SU-DHL-6 (cell line): ENCODE data around the gene SPRTN.

ENCODE experiments used
- H2AFZ ChIP-seq: fragments of 200-600 bp; sonication (generic); 2 replicates; pipeline ENCODE4 v1.6.1; 2014; ENCODE audit warnings: low read depth, mild to moderate bottlenecking, moderate library complexity, mixed read lengths, antibody characterized with exemption, low read length; ENCODE audit not compliant: severe bottlenecking
- H3F3A ChIP-seq: fragments of 200-600 bp; shearing (Covaris generic); 2 replicates; pipeline ENCODE4 v1.6.0; 2016; ENCODE audit warnings: antibody characterized with exemption, mild to moderate bottlenecking; ENCODE audit not compliant: insufficient read depth
- H3K27ac ChIP-seq: fragments of 200-600 bp; sonication (generic); 2 replicates; pipeline ENCODE4 v1.5.1; 2016; ENCODE audit warnings: low read depth, mild to moderate bottlenecking, low read length, moderate library complexity, mixed read lengths
- H3K27me3 ChIP-seq: fragments of 200-600 bp; sonication (generic), shearing (Covaris generic); 2 replicates; pipeline ENCODE4 v1.6.0; 2014; ENCODE audit warnings: mild to moderate bottlenecking, low read length
- H3K36me3 ChIP-seq: fragments of 200-600 bp; sonication (generic); 2 replicates; pipeline ENCODE4 v1.6.1; 2014; ENCODE audit warnings: mild to moderate bottlenecking, low read length, mixed read lengths
- H3K4me2 ChIP-seq: fragments of 300-600, 200-600 bp; shearing (Covaris generic), sonication (generic); 2 replicates; pipeline ENCODE4 v1.6.0; 2014; ENCODE audit warnings: low read length, low read depth, mild to moderate bottlenecking; ENCODE audit not compliant: poor library complexity, severe bottlenecking
- H3K4me3 ChIP-seq: fragments of 200-600 bp; sonication (generic); 2 replicates; pipeline ENCODE4 v1.5.1; 2014; ENCODE audit warnings: antibody characterized with exemption, low read length, mild to moderate bottlenecking, mixed read lengths; ENCODE audit not compliant: insufficient read depth, poor library complexity, severe bottlenecking
- H3K79me2 ChIP-seq: fragments of 200-600 bp; sonication (generic); 2 replicates; pipeline ENCODE4 v1.6.1; 2014; ENCODE audit warnings: mild to moderate bottlenecking, low read length, moderate library complexity; ENCODE audit not compliant: insufficient read depth
- H3K9ac ChIP-seq: fragments of 200-600 bp; sonication (generic); 2 replicates; pipeline ENCODE4 v1.7.0; 2014; ENCODE audit warnings: mild to moderate bottlenecking, low read length
- H3K9me2 ChIP-seq: fragments of 200-600 bp; sonication (generic); replicated peaks from 2 replicates; pipeline ENCODE4 v1.6.1; 2014; ENCODE audit warnings: low read length; ENCODE audit not compliant: insufficient read depth
- H3K9me3 ChIP-seq: fragments of 200-600 bp; sonication (generic); 2 replicates; pipeline ENCODE4 v1.6.1; 2014; ENCODE audit warnings: low read length, mixed read lengths; ENCODE audit not compliant: insufficient read depth
- H4K20me1 ChIP-seq: fragments of 200-600 bp; sonication (generic); 2 replicates; pipeline ENCODE4 v1.6.1; 2014; ENCODE audit warnings: low read depth, mild to moderate bottlenecking, antibody characterized with exemption, low read length, moderate library complexity, mixed read lengths
- CTCF ChIP-seq: fragments of 200-600 bp; sonication (generic); IDR thresholded peaks from one replicate; pipeline ENCODE4 v1.5.1; 2017; ENCODE audit warnings: antibody characterized with exemption, mild to moderate bottlenecking, low read length, moderate library complexity; ENCODE audit not compliant: insufficient read depth, poor library complexity, severe bottlenecking
- EZH2phosphoT487 ChIP-seq: fragments of 200-600 bp; sonication (generic), shearing (Covaris generic); conservative IDR thresholded peaks from 2 replicates; pipeline ENCODE4 v1.6.1; 2018; ENCODE audit warnings: mild to moderate bottlenecking, antibody characterized with exemption, low read length, moderate library complexity, mixed read lengths

The SPRTN gene

GRCh38 chr1:231395998-231396390 lies 57.9 kb downstream of the SPRTN start:
- Histone ChIP-seq H3K27ac (no peak overlapping the region), H3K4me2 (no peak overlapping the region), H4K20me1 (peaks cover 8% of the 10 kb centered on the region; the same call in 1 of the 2 replicates), H3K9me3 (no peaks in the 10 kb centered on the region), H2AFZ (no peak overlapping the region), H3K4me3 (no peak overlapping the region), H3F3A (no peaks in the 10 kb centered on the region), H3K9ac (no peak overlapping the region), H3K79me2 (no peaks in the 10 kb centered on the region), H3K9me2 (no peaks in the 10 kb centered on the region), H3K36me3 (no peaks in the 10 kb centered on the region), H3K27me3 (no peaks in the 10 kb centered on the region)
- TF ChIP-seq EZH2phosphoT487 = no peak
- no peak for TF ChIP-seq CTCF

GRCh38 chr1:231396643-231397042 lies 58.5 kb downstream of the SPRTN start:
- Histone ChIP-seq H3K36me3 (no peaks in the 10 kb centered on the region), H3F3A (no peaks in the 10 kb centered on the region), H2AFZ (no peak overlapping the region), H4K20me1 (peaks cover 4% of the 10 kb centered on the region; the same call in 1 of the 2 replicates), H3K4me2 (no peak overlapping the region), H3K9me3 (no peaks in the 10 kb centered on the region), H3K27me3 (no peaks in the 10 kb centered on the region), H3K9ac (no peak overlapping the region), H3K4me3 (no peak overlapping the region), H3K27ac (no peak overlapping the region), H3K9me2 (no peaks in the 10 kb centered on the region), H3K79me2 (no peaks in the 10 kb centered on the region)
- no peak for TF ChIP-seq CTCF
- TF ChIP-seq EZH2phosphoT487 = no peak

GRCh38 chr1:231397886-231398671 lies 60.0 kb downstream of the SPRTN start:
- H3K4me3 ChIP-seq = no peak overlapping the region
- H3K9me3 ChIP-seq = no peaks in the 10 kb centered on the region
- H3K4me2 ChIP-seq = no peak overlapping the region
- TF ChIP-seq CTCF (no peak), EZH2phosphoT487 (no peak)
- H3K36me3 ChIP-seq = no peaks in the 10 kb centered on the region
- peaks cover 4% of the 10 kb centered on the region; the same call in 1 of the 2 replicates for H4K20me1 ChIP-seq
- H3K27ac ChIP-seq = no peak overlapping the region
- no peak overlapping the region for H3K9ac ChIP-seq
- H3K9me2 ChIP-seq = no peaks in the 10 kb centered on the region
- H3F3A ChIP-seq = no peaks in the 10 kb centered on the region
- no peaks in the 10 kb centered on the region for H3K79me2 ChIP-seq
- no peak overlapping the region for H2AFZ ChIP-seq
- H3K27me3 ChIP-seq = no peaks in the 10 kb centered on the region
